GM13976 (cell line): Measurements from ENCODE around the gene ITPR1.

Experiments
- DNase-seq: peaks from one replicate; pipeline ENCODE4 v3.0.0; 2012; ENCODE audit warnings: low spot score
- in situ Hi-C: fragments of 300-500 bp; cut with MboI; formaldehyde crosslinking; loops from one replicate; pipeline ENCODE4 v1.12.0; 2022; ENCODE audit warnings: low sequenced_read_pairs, mixed read lengths, inconsistent platforms; ENCODE audit not compliant: unreplicated experiment
- TF ChIP-seq, protein P1 (sequence below): IDR thresholded peaks from 2 replicates; pipeline ENCODE4 v1.5.1; 2012; ENCODE audit warnings: borderline replicate concordance, mild to moderate bottlenecking; ENCODE audit not compliant: insufficient read depth; ENCODE audit errors: extremely low read depth, missing control alignments, control extremely low read depth

ITPR1 gene

DNA sequence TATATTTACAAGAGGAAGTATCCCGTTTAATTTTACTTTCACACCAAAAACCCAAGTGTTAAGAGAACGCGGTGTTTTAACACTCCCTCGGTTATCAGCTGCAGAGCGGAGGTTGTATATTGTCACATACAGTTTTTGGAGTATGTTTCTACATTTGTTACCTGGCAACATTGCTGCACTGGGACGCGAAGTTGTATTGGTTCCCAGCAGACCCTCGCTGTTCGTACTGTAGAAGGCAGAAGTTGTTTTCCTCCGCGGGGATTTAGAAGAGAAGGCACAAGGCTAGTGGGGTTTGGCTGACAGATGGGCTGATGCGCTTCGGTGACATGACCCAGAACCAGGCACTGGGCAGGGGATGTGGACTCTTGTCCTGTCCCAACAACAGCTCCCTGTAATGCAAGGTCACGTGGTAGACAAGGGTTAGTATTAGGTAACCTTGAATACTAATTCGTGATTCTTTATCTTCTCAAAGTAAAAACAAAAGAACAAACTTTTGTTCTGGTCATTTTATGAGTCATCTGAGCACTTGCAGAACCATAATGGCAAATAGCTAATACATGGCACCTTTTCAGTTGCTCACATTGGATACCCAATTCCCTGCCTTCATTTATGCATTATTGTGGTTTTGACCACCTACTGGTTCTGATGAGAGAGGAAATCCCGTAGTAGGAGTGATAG is 255.7 kb downstream of the ITPR1 start:
- TF ChIP-seq, protein P1, sequence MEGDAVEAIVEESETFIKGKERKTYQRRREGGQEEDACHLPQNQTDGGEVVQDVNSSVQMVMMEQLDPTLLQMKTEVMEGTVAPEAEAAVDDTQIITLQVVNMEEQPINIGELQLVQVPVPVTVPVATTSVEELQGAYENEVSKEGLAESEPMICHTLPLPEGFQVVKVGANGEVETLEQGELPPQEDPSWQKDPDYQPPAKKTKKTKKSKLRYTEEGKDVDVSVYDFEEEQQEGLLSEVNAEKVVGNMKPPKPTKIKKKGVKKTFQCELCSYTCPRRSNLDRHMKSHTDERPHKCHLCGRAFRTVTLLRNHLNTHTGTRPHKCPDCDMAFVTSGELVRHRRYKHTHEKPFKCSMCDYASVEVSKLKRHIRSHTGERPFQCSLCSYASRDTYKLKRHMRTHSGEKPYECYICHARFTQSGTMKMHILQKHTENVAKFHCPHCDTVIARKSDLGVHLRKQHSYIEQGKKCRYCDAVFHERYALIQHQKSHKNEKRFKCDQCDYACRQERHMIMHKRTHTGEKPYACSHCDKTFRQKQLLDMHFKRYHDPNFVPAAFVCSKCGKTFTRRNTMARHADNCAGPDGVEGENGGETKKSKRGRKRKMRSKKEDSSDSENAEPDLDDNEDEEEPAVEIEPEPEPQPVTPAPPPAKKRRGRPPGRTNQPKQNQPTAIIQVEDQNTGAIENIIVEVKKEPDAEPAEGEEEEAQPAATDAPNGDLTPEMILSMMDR = no peak
- no peak for DNase-seq
- in situ Hi-C loops = no loop called here

DNA sequence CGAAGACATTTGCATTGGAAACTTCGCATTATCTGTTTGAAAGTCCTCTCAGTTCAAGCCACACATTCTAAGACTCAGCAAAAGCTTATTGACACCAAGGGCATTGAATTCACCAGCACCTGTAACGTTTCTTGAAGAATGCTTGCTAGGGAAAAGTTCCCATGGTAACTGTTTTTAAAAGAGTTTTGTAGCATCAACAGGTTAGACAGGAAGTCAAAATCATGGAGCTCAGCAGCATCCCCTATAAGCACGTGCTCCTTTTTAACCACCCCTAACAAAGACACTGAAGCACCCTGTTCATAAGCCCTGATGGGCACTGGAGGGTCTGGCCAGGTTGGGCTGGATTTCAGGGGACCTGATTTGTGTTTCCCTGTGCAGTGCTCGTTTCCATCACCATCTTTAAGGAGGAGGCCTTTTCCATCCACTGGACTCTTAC is 256.4 kb downstream of the ITPR1 start:
- DNase-seq = no peak
- in situ Hi-C loops = no loop called here
- TF ChIP-seq, protein P1 = no peak

DNA sequence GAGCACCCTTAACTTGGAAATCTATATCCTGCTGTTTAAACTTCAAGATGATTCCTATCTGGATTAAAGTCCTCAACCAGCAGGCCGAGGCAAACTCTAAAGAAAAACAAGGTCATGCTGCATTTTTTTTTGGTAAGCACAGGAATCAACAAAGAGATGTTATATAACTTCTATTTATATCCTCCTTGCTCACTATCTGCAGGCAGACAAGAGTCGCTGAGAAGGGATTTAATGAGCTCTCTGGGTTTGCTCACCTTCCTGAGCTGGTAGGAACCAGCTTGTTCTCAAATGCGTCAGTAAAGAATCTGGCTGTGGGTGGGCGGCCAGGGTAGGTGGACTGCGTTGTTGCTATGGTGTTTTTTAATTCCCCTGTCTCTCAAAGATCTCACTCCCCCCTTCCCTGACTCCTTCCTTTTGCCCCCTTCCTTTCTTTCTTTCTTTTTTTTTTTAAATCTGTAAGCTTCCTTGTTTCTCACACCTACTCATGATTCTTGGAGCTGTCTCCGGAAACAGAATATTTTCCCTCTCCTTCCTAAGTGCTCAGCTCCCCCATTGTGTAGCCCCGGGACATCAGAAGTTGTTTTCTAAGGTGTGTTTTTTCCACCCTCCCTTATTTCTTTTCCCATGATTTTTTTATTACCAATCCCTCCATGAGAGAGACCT is 257.3 kb downstream of the ITPR1 start:
- in situ Hi-C loops = no loop called here

DNA sequence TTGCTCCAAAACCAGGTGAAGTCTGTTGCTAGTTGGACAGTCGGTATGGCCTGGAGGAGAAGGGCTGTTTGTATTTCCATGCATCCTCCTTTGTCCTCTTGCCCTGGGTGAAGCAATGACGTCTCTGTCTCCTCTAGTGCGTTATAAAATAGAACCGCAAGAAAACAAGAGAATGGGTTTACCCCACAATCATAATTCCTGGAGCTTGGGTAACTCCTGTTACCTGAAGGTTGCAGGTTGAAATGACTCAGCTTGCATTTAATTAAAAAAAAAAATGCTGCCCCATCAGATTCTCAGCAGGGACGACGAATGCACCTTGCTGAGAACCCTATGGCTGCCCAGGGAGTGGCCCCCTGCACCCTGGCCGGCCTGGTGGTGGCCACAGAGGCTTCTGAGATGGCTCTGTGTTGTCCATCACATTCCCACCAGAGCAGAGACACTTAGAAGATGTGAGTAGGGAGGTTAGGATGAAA is 257.9 kb downstream of the ITPR1 start:
- TF ChIP-seq, protein P1 = no peak
- no peak for DNase-seq
- in situ Hi-C loops = no loop called here

More for the DNA sequence above, 257.3 kb downstream of the ITPR1 start:
- TF ChIP-seq, protein P1 = no peak
- peak; percentile 53 for DNase-seq

DNA sequence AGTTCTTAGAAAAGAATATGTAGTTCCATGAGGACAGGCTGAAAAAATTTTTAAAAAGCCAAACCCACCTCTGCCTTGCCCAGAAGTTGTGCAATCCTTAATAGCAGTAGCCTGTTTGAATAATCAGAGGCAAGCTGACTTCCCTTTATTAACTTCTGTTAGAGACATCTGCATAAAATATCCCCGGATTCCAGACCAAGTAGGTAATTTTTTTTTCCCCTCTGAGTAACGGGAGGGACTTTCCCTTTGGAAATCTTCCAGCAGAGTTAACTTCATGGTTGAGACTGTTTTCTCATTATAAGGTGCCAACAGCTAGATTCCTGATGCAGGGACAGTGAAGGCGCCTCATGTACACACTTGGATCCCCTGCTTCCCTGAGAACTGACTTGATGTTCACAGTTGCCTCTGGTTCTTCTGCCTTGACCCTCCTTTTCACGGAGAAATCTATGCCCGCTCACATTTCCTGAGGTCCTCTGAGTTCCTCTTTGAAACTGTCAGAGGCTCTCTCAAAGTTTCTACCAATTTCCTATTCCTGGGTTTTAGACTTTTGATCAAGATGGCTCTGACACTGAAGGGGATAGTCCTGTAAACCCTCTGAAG is 258.5 kb downstream of the ITPR1 start:
- peak; percentile 54 for DNase-seq
- TF ChIP-seq, protein P1 = no peak
- in situ Hi-C loops = no loop called here

DNA sequence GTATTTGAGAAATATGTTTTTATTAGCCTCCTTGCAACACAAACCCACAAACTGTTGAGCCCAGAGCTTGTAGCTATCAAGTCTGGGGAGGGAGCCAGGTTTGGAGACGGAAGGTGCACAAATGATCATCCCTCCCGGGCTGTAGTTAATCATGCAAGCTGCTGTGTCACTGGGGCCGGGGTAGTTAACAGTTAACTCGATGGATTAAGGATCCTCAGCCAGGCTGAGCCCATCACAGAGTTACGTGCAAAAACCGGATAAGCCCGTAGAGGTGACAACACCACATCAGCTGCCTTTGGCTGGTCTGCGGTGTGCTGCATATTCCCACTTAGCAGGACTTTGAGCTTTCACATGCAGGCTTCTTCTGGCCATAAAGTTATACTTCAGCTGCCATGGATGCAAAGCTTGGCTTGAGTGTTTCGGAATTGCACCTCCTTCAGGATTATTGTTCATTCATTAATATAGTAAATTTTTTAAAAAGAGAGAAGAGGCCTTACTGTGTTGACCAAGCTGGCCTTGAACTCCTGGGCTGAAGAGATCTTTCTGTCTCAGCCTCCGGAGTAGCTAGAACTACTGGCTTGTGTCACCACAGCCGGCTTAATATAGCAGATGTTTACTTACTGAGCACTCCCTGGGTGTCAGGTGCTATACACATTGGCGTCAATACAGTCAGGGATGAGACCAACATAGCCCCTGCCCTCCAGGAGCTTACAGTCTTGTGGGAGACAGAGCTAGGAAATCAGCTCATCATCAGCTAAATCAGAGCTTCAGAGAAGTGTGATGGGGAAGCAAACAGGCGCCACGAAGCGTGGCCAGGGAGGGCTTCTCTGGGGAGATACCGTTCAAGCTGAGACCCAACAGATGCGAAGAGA is 259.3 kb downstream of the ITPR1 start:
- TF ChIP-seq, protein P1 = no peak
- no peak for DNase-seq
- in situ Hi-C loops = no loop called here
